Activated CD4-positive, alpha-beta T cell treated with anti-CD3 and anti-CD28 coated beads, Interleukin-2, amount 10 ng/mL, durations not matched to agents 7 days and 5 days (primary cell): ENCODE data around the gene NABP1. TPM values are rescaled to one million over a fixed set of nuclear protein-coding genes. Genes with fewer than 3 reads are reported as not detected.
"Not testable (repeated sequence)": the region's sequence is repeated elsewhere in the genome, so short reads cannot be mapped to it uniquely, and the experiment has no call there.

Experiments
- CTCF ChIA-PET: fragments of 350-600 bp; sonication (Branson Sonifier 250); formaldehyde crosslinking; loops from one replicate; lab custom pipeline; 2021; ENCODE audit warnings: antibody characterized with exemption; lab: Charles Lee
- POLR2A ChIA-PET: fragments of 350-600 bp; sonication (Branson Sonifier 250); formaldehyde crosslinking; loops from one replicate; lab custom pipeline; 2021; ENCODE audit warnings: antibody characterized with exemption; lab: Charles Lee
- DNase-seq: peaks from one replicate; pipeline ENCODE4 v3.0.0-alpha.2; 2020
- H3K27ac Mint-ChIP-seq: one replicate; pipeline ENCODE4 v1.8.0; 2021; ENCODE audit warnings: mild to moderate bottlenecking, moderate library complexity, mixed read lengths
- H3K27me3 Mint-ChIP-seq: one replicate; pipeline ENCODE4 v1.8.0; 2021; ENCODE audit warnings: mixed read lengths
- H3K36me3 Mint-ChIP-seq: one replicate; pipeline ENCODE4 v1.8.0; 2021; ENCODE audit warnings: low read depth, mixed read lengths
- H3K4me1 Mint-ChIP-seq: one replicate; pipeline ENCODE4 v1.8.0; 2021; ENCODE audit warnings: mixed read lengths
- H3K4me3 Mint-ChIP-seq: one replicate; pipeline ENCODE4 v1.8.0; 2021; ENCODE audit warnings: mild to moderate bottlenecking, moderate library complexity, mixed read lengths
- H3K9me3 Mint-ChIP-seq: one replicate; pipeline ENCODE4 v1.8.0; 2021; ENCODE audit warnings: mixed read lengths
- total RNA-seq, 2 experiments: library from RNA; stranded (reverse); gene quantifications; one replicate each; pipeline ENCODE4 v1.2.3, GENCODE V29; 2021

Gene NABP1
- total RNA-seq, 2 experiments from 2014 or later = 47.1 to 48.0 TPM

DNA sequence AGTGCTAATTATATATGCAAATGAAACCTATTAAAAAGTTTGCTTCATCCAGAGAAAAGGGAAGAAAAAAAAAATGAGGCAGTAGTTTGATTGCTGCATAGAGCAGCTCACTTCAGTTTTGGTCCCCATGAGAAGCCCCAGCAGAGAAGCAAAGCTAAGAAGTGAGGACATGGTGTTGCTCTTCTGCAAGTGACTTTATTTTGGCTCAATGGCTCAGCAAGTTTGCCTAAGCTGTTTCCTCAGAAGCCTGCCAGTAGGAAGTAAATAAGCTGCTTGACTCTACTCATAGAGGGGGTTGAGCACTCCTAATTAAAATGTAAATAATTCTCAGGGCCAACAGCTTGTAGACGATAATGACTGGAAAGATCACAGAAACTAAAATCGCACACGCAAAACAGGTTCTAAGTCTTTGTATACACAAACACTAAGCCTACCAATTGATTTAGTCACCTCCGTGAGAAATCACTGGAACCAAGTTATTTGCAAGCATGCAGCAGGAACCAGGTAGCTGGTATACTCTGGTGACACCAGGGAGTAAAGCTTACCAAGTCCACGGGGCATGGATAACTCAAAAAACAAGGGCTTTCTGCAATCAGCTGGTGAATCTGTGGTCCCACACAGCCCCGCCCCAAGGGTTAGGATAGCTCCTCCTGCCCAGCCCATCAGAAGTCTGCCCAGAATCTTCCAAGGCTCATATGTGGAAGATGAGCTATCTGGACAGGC lies 39.7 kb upstream of the NABP1 start:
- Mint-ChIP-seq H3K9me3 (no peaks in the 10 kb centered on the region), H3K27me3 (peaks cover 2% of the 10 kb centered on the region), H3K4me3 (peak overlapping the region; percentile 46), H3K36me3 (peaks cover 5% of the 10 kb centered on the region), H3K27ac (peak overlapping the region; percentile 94), H3K4me1 (peaks cover 62% of the 10 kb centered on the region)
- ChIA-PET POLR2A (interaction anchor here (1.4 to 3.3 kb wide), 2 partner anchors 38 to 42 kb away, joined by 5 to 20 read pairs; partner anchors contain the start of gene NABP1), CTCF (interaction anchor here (1.2 to 3.4 kb wide), 10 partner anchors 10 to 44 kb away, joined by 4 to 13 read pairs (median 7); no protein-coding TSS in a partner anchor)
- no peak for DNase-seq

GRCh38 chr2:191638802-191639172 lies 39.1 kb upstream of the NABP1 start:
- POLR2A ChIA-PET = interaction anchor here (1.4 to 3.3 kb wide), 2 partner anchors 38 to 42 kb away, joined by 5 to 20 read pairs; partner anchors contain the start of gene NABP1
- Mint-ChIP-seq H3K4me1 (peaks cover 62% of the 10 kb centered on the region), H3K9me3 (no peaks in the 10 kb centered on the region), H3K36me3 (peaks cover 5% of the 10 kb centered on the region), H3K4me3 (no peak overlapping the region), H3K27ac (peak overlapping the region; percentile 94), H3K27me3 (peaks cover 2% of the 10 kb centered on the region)
- no peak for DNase-seq
- CTCF ChIA-PET = interaction anchor here (0.5 to 3.4 kb wide), 9 partner anchors 9 to 661 kb away, joined by 4 to 13 read pairs (median 8); no protein-coding TSS in a partner anchor

DNA sequence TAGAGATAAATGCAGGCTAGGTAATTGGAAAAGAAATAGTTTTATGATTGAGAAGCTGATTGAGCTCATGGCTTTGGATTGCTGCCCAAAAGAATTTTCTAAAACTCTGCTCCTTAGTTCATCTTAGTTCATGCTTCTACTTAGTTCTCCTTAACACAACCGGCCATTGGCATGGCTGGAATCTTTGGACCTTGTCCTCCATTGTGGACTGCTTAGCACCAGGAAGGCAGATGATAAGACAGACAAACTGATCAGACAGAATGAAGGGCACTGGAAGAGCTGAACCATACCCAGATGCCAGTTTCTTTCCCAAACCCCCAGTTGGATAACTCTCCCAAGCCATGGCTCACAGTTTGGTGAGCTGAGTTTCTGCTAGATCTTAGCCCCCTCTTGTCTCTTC lies 36.3 kb upstream of the NABP1 start:
- CTCF ChIA-PET = interaction anchor here (0.8 to 1.5 kb wide), 3 partner anchors 24 to 527 kb away, joined by 3 to 4 read pairs (median 3); no protein-coding TSS in a partner anchor
- Mint-ChIP-seq H3K27ac (no peak overlapping the region), H3K4me3 (no peak overlapping the region), H3K36me3 (peaks cover 9% of the 10 kb centered on the region), H3K9me3 (no peaks in the 10 kb centered on the region), H3K27me3 (peaks cover 4% of the 10 kb centered on the region), H3K4me1 (peaks cover 43% of the 10 kb centered on the region)
- no peak for DNase-seq
- POLR2A ChIA-PET = no interaction called here

DNA sequence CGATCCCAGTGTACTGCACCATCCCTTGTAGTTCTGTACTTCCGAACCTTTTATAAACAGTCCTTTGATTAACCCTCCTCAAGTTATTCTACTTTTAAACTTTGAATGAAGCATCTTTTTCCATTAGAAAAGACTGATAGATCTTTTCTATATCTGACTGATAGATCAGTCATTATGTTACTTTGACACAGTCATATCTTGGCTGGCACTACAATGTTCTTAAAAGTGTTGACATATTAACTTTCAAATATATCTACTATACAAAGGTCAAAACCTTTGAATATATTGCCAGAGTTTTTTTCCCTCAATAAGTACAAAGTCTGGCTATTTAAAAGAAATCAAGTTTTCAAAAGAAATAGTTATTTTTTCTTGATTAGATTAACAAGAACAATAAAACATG lies 35.4 kb upstream of the NABP1 start:
- POLR2A ChIA-PET = no interaction called here
- peaks cover 4% of the 10 kb centered on the region for H3K27me3 Mint-ChIP-seq
- H3K9me3 Mint-ChIP-seq = no peaks in the 10 kb centered on the region
- DNase-seq = no peak
- peaks cover 9% of the 10 kb centered on the region for H3K36me3 Mint-ChIP-seq
- peaks cover 33% of the 10 kb centered on the region for H3K4me1 Mint-ChIP-seq
- no peak overlapping the region for H3K4me3 Mint-ChIP-seq
- H3K27ac Mint-ChIP-seq = peak overlapping the region; percentile 10
- CTCF ChIA-PET = no interaction called here

- CTCF ChIA-PET = interaction anchor here (0.7 to 1.2 kb wide), 3 partner anchors 9 to 64 kb away, joined by 3 to 4 read pairs (median 3); no protein-coding TSS in a partner anchor
- Mint-ChIP-seq H3K36me3 (peaks cover 9% of the 10 kb centered on the region), H3K27me3 (peaks cover 4% of the 10 kb centered on the region), H3K27ac (no peak overlapping the region), H3K4me3 (no peak overlapping the region), H3K9me3 (no peaks in the 10 kb centered on the region), H3K4me1 (peaks cover 24% of the 10 kb centered on the region)
- POLR2A ChIA-PET = no interaction called here
- DNase-seq = no peak
These were observed 34.5 kb upstream of the NABP1 start for GRCh38 chr2:191643429-191643828.

- not testable (repeated sequence) for H3K27ac Mint-ChIP-seq
- CTCF ChIA-PET = interaction anchor here (0.7 to 1.9 kb wide), 4 partner anchors 14 to 30 kb away, joined by 3 to 4 read pairs (median 3); no protein-coding TSS in a partner anchor
These were observed 33.3 kb upstream of the NABP1 start for GRCh38 chr2:191644613-191645012.

GRCh38 chr2:191645032-191645431 lies 32.9 kb upstream of the NABP1 start:
- Mint-ChIP-seq H3K9me3 (no peaks in the 10 kb centered on the region), H3K27me3 (peaks cover 4% of the 10 kb centered on the region), H3K4me3 (no peak overlapping the region), H3K27ac (no peak overlapping the region), H3K36me3 (peaks cover 9% of the 10 kb centered on the region), H3K4me1 (peaks cover 11% of the 10 kb centered on the region)
- CTCF ChIA-PET = interaction anchor here (0.6 to 1.9 kb wide), 4 partner anchors 14 to 381 kb away, joined by 3 to 5 read pairs (median 4); no protein-coding TSS in a partner anchor
- no peak for DNase-seq
- POLR2A ChIA-PET = no interaction called here

More at GRCh38 chr2:191644613-191645012, 33.3 kb upstream of the NABP1 start:
- DNase-seq, POLR2A ChIA-PET, H3K36me3 Mint-ChIP-seq, H3K4me3 Mint-ChIP-seq, H3K27me3 Mint-ChIP-seq, H3K9me3 Mint-ChIP-seq: not testable (repeated sequence)
- H3K4me1 Mint-ChIP-seq = peaks cover 15% of the 10 kb centered on the region

DNA sequence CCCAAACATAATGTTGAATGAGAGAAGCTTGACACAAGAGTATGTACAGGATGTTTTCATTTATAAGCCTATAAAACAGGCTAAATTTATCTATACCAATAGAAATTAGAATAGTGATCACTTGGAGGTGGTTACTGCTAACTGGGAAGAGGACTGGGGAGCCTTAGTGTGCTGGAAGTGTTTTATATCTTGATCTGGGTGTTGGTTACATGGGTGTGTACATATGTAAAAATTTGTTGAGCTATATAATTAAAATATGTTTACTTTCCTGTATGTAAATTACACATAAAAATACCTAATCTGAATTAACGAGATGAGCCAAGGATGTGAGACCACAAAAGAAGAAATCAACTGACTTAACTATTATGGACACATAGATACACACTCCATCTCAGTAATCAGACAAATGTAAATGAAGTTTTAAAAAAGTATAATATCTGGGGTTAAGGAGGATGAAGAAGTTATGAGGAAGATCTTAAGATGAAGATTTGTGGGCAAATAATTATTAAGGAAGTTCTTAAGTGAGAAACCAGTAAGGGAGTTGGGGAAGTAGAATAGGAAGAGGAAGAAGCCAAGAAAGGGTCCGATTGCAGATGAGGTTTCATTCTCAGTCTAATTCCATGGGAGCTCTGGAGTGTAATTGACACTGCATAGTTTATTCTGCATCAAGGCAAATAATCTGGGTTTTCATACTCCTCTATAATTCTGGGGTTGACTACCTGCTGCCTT lies 32.3 kb upstream of the NABP1 start:
- Mint-ChIP-seq H3K4me3 (no peak overlapping the region), H3K9me3 (no peaks in the 10 kb centered on the region), H3K27ac (no peak overlapping the region), H3K27me3 (peaks cover 4% of the 10 kb centered on the region), H3K4me1 (peaks cover 7% of the 10 kb centered on the region), H3K36me3 (peaks cover 6% of the 10 kb centered on the region)
- DNase-seq = no peak
- ChIA-PET CTCF (interaction anchor here (0.6 to 1.9 kb wide), 4 partner anchors 15 to 382 kb away, joined by 3 to 5 read pairs (median 4); no protein-coding TSS in a partner anchor), POLR2A (no interaction called here)

DNA sequence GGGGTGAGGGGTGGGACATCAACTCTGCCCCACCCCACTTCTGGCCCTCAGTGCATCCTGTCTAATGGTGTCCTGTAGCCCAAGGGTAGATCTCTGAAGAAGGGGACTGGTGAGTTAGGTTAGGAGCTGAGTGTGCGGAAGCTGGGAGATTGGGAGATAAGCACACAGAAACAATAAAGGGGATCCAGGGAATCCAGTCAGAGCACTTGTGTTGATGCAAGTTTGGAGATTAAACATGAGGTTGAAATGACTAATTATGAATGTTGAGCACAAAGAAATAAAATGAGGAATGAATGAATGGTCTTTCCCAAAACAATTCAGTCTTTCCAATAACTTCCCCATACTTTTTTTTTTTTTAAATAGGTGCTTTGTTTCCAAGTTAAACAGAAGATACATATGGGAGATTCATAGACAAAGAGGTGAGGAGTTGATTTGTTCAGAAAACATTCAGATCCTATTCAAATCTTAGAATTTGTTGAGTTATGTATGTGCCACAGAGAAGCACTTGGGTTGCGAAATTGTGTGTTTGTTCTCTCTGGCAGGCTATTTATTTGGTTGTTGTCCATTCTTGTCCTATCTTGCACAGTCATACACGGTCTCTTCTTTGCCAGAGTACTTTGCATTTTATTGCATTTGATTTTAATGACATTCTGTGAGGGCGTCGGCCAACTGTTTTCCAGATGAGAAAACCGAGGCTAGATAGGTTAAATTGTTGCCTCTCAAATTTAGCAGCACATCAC lies 31.6 kb upstream of the NABP1 start:
- no peaks in the 10 kb centered on the region for H3K9me3 Mint-ChIP-seq
- no peak overlapping the region for H3K27ac Mint-ChIP-seq
- peaks cover 4% of the 10 kb centered on the region for H3K27me3 Mint-ChIP-seq
- CTCF ChIA-PET = interaction anchor here (1.0 to 1.9 kb wide), 3 partner anchors 14 to 20 kb away, joined by 3 to 4 read pairs (median 3); no protein-coding TSS in a partner anchor
- POLR2A ChIA-PET = no interaction called here
- no peak overlapping the region for H3K4me3 Mint-ChIP-seq
- H3K36me3 Mint-ChIP-seq = peaks cover 6% of the 10 kb centered on the region
- DNase-seq = no peak
- H3K4me1 Mint-ChIP-seq = peaks cover 7% of the 10 kb centered on the region

DNA sequence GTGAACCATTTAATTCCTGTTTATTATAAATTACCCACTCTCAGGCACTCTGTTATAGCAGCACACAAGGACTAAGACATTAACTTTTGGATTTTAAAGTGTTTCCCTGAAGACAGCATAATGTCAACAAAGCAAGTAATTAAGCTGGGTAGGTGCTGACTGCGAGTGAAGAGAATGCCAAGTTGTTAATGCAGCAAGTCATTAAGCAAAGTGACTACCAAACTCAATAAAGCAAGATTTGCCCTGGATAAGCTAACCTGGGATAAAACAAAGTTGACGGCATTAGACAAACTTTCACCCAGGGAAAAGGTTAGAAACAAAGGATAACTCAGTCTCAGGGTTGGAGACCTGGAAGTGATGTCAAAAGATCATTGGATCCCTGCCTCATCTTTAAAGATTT lies 28.4 kb upstream of the NABP1 start:
- ChIA-PET CTCF (interaction anchor here (1.1 to 1.3 kb wide), 2 partner anchors 9 to 12 kb away, joined by 4 read pairs; no protein-coding TSS in a partner anchor), POLR2A (no interaction called here)
- peaks cover 5% of the 10 kb centered on the region for H3K36me3 Mint-ChIP-seq
- no peak overlapping the region for H3K27ac Mint-ChIP-seq
- no peak for DNase-seq
- peaks cover 5% of the 10 kb centered on the region for H3K4me1 Mint-ChIP-seq
- peaks cover 5% of the 10 kb centered on the region for H3K9me3 Mint-ChIP-seq
- H3K27me3 Mint-ChIP-seq = peaks cover 2% of the 10 kb centered on the region
- H3K4me3 Mint-ChIP-seq = no peak overlapping the region

GRCh38 chr2:191650896-191651773 lies 26.8 kb upstream of the NABP1 start:
- H3K36me3 Mint-ChIP-seq = peaks cover 4% of the 10 kb centered on the region
- no peak overlapping the region for H3K27ac Mint-ChIP-seq
- peaks cover 5% of the 10 kb centered on the region for H3K4me1 Mint-ChIP-seq
- DNase-seq = no peak
- H3K9me3 Mint-ChIP-seq = peaks cover 5% of the 10 kb centered on the region
- H3K27me3 Mint-ChIP-seq = peaks cover under 1% of the 10 kb centered on the region
- CTCF ChIA-PET = interaction anchor here (2.8 kb wide), 1 partner anchor 13 kb away, joined by 12 read pairs; no protein-coding TSS in a partner anchor
- POLR2A ChIA-PET = no interaction called here
- H3K4me3 Mint-ChIP-seq = no peak overlapping the region
